HG03457 (cell line): Measurements from ENCODE around the gene CNKSR3.

Experiments
- ATAC-seq: cut with Tn5 transposase; IDR thresholded peaks from one replicate; pipeline ENCODE4 v1.9.1; 2021; ENCODE audit warnings: moderate number of reproducible peaks; ENCODE audit not compliant: unreplicated experiment

CNKSR3 gene

GRCh38 chr6:154390034-154390433, 120.5 kb downstream of the CNKSR3 start:
- no peak for ATAC-seq

- ATAC-seq, result no peak
These were observed 121.7 kb downstream of the CNKSR3 start for GRCh38 chr6:154388803-154389202.

- no peak for ATAC-seq
These were observed 123.4 kb downstream of the CNKSR3 start for GRCh38 chr6:154386848-154387717.

GRCh38 chr6:154384191-154384590, 126.3 kb downstream of the CNKSR3 start:
- no peak for ATAC-seq

GRCh38 chr6:154383273-154383672, 127.2 kb downstream of the CNKSR3 start:
- no peak for ATAC-seq

- ATAC-seq, result no peak
These were observed 127.7 kb downstream of the CNKSR3 start for GRCh38 chr6:154382740-154383139.

GRCh38 chr6:154381548-154381947, 128.9 kb downstream of the CNKSR3 start:
- no peak for ATAC-seq

GRCh38 chr6:154380741-154381140, 129.7 kb downstream of the CNKSR3 start:
- no peak for ATAC-seq

GRCh38 chr6:154379585-154379984, 130.9 kb downstream of the CNKSR3 start:
- ATAC-seq, result no peak

- ATAC-seq, result no peak
These were observed 132.0 kb downstream of the CNKSR3 start for GRCh38 chr6:154378518-154378917.

- ATAC-seq, result no peak
These were observed 132.8 kb downstream of the CNKSR3 start for GRCh38 chr6:154377726-154378125.

- ATAC-seq, result no peak
These were observed 136.5 kb downstream of the CNKSR3 start for GRCh38 chr6:154373971-154374370.

- ATAC-seq, result no peak
These were observed 139.2 kb downstream of the CNKSR3 start for GRCh38 chr6:154371281-154371680.

- peak; percentile 72 for ATAC-seq
These were observed 139.9 kb downstream of the CNKSR3 start for GRCh38 chr6:154370545-154370944.

- no peak for ATAC-seq
These were observed 142.4 kb downstream of the CNKSR3 start for GRCh38 chr6:154367839-154368695.

- no peak for ATAC-seq
These were observed 143.1 kb downstream of the CNKSR3 start for GRCh38 chr6:154367336-154367735.

GRCh38 chr6:154363821-154364220, 146.7 kb downstream of the CNKSR3 start:
- no peak for ATAC-seq

- ATAC-seq, result no peak
These were observed 149.0 kb downstream of the CNKSR3 start for GRCh38 chr6:154361476-154361875.

GRCh38 chr6:154360476-154360875, 150.0 kb downstream of the CNKSR3 start:
- no peak for ATAC-seq

GRCh38 chr6:154359679-154360078, 150.8 kb downstream of the CNKSR3 start:
- no peak for ATAC-seq

GRCh38 chr6:154359161-154359574, 151.3 kb downstream of the CNKSR3 start:
- peak; percentile 32 for ATAC-seq

- ATAC-seq, result no peak
These were observed 152.4 kb downstream of the CNKSR3 start for GRCh38 chr6:154358019-154358545.
